Erythroblast (primary cell): ENCODE data around the gene MTF2.

ENCODE experiments used
- GATA1 ChIP-seq: IDR thresholded peaks from 2 replicates; pipeline ENCODE4 v1.6.1; 2011; ENCODE audit warnings: low read depth, mild to moderate bottlenecking, control low read depth, low read length, moderate library complexity
- POLR2A ChIP-seq: IDR thresholded peaks from 2 replicates; pipeline ENCODE4 v1.6.1; 2011; ENCODE audit warnings: mild to moderate bottlenecking, low read length

GRCh38 chr1:93154898-93155297 is 75.8 kb downstream of the MTF2 start:
- no peak for TF ChIP-seq POLR2A
- TF ChIP-seq GATA1: no peak
